Calu3 (cell line): ENCODE data around the gene PPFIBP1. TPM values are rescaled to one million over a fixed set of nuclear protein-coding genes. Genes with fewer than 3 reads are reported as not detected.

ENCODE experiments used
- BruUV-seq: library from RNA; stranded (reverse); fragments of 400-500 nt; replicated peaks from 2 replicates; lab custom pipeline; 2021; lab: Mats Ljungman, UMichigan
- CTCF ChIA-PET: fragments of 300-600 bp; sonication (Branson Sonifier 250); formaldehyde crosslinking; loops from one replicate; lab custom pipeline; 2022; ENCODE audit warnings: antibody characterized with exemption; lab: Charles Lee
- DNase-seq: peaks from one replicate; pipeline ENCODE4 v3.0.0; 2022
- H3K27ac Mint-ChIP-seq: one replicate; pipeline ENCODE4 v1.8.0; 2022; ENCODE audit warnings: mixed read lengths; ENCODE audit not compliant: unreplicated experiment
- H3K27me3 Mint-ChIP-seq: one replicate; pipeline ENCODE4 v1.8.0; 2022; ENCODE audit warnings: mixed read lengths; ENCODE audit not compliant: unreplicated experiment
- H3K36me3 Mint-ChIP-seq: one replicate; pipeline ENCODE4 v1.8.0; 2022; ENCODE audit warnings: mild to moderate bottlenecking, moderate library complexity, mixed read lengths; ENCODE audit not compliant: insufficient read depth, unreplicated experiment
- H3K4me1 Mint-ChIP-seq: one replicate; pipeline ENCODE4 v1.8.0; 2022; ENCODE audit warnings: mild to moderate bottlenecking, low read depth, mixed read lengths; ENCODE audit not compliant: unreplicated experiment
- H3K4me3 Mint-ChIP-seq: one replicate; pipeline ENCODE4 v1.8.0; 2022; ENCODE audit warnings: mild to moderate bottlenecking, low read depth, moderate library complexity, mixed read lengths; ENCODE audit not compliant: unreplicated experiment
- H3K9me3 Mint-ChIP-seq: one replicate; pipeline ENCODE4 v1.8.0; 2022; ENCODE audit warnings: low read depth, mixed read lengths; ENCODE audit not compliant: unreplicated experiment
- intact Hi-C: fragments of 100-400 bp; cut with micrococcal nuclease; formaldehyde crosslinking; loops from one replicate; pipeline ENCODE4 v1.10.0; 2022; ENCODE audit not compliant: unreplicated experiment
- total RNA-seq: library from RNA; stranded (reverse); gene quantifications from 2 replicates; pipeline ENCODE4 v1.2.3, GENCODE V29; 2022
- TF ChIP-seq, protein P1 (sequence below): fragments of 200-600 bp; IDR thresholded peaks from one replicate; pipeline ENCODE4 v1.8.0; 2022; ENCODE audit warnings: antibody characterized with exemption; ENCODE audit not compliant: unreplicated experiment

Gene PPFIBP1
- total RNA-seq, 1 experiment from 2014 or later = 58.7 TPM

DNA sequence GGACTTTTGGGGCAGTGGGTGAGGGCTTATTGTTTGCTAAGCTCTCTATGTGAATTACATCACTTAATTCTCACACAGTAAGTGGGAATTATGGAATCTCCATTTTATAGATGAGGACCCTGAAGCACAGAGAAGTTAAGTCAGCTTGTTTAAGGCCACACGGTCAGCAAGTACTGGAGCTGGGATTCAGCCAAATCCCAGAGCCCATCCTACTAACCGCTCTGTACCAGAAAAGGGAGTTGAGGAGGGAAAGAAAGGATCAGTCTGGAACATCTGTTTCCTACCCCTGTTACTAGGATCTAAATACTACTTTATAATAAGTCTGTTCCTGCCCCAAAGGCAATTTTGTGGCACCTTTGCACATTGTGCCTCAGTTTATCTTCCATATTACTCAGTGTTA, 42.6 kb downstream of the PPFIBP1 start:
- H3K27me3 Mint-ChIP-seq = no peaks in the 10 kb centered on the region
- H3K9me3 Mint-ChIP-seq = no peaks in the 10 kb centered on the region
- no peak for DNase-seq
- no peak overlapping the region for H3K4me3 Mint-ChIP-seq
- H3K27ac Mint-ChIP-seq = no peak overlapping the region
- TF ChIP-seq, protein P1, sequence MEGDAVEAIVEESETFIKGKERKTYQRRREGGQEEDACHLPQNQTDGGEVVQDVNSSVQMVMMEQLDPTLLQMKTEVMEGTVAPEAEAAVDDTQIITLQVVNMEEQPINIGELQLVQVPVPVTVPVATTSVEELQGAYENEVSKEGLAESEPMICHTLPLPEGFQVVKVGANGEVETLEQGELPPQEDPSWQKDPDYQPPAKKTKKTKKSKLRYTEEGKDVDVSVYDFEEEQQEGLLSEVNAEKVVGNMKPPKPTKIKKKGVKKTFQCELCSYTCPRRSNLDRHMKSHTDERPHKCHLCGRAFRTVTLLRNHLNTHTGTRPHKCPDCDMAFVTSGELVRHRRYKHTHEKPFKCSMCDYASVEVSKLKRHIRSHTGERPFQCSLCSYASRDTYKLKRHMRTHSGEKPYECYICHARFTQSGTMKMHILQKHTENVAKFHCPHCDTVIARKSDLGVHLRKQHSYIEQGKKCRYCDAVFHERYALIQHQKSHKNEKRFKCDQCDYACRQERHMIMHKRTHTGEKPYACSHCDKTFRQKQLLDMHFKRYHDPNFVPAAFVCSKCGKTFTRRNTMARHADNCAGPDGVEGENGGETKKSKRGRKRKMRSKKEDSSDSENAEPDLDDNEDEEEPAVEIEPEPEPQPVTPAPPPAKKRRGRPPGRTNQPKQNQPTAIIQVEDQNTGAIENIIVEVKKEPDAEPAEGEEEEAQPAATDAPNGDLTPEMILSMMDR = no peak
- peaks cover 7% of the 10 kb centered on the region for H3K4me1 Mint-ChIP-seq
- intact Hi-C loops = no loop called here
- no TSS peak for BruUV-seq
- CTCF ChIA-PET = no interaction called here
- no peaks in the 10 kb centered on the region for H3K36me3 Mint-ChIP-seq

- Mint-ChIP-seq H3K27ac (no peak overlapping the region), H3K36me3 (no peaks in the 10 kb centered on the region)
These were observed 47.5 kb downstream of the PPFIBP1 start for GRCh38 chr12:27571463-27571862.

GRCh38 chr12:27572486-27573255, 48.7 kb downstream of the PPFIBP1 start:
- TF ChIP-seq, protein P1 = no peak
- intact Hi-C loops = no loop called here
- peaks cover 11% of the 10 kb centered on the region for H3K4me1 Mint-ChIP-seq

More at GRCh38 chr12:27571463-27571862, 47.5 kb downstream of the PPFIBP1 start:
- no TSS peak for BruUV-seq
- Mint-ChIP-seq H3K27me3 (no peaks in the 10 kb centered on the region), H3K9me3 (no peaks in the 10 kb centered on the region), H3K4me3 (no peak overlapping the region), H3K4me1 (peaks cover 10% of the 10 kb centered on the region)
- DNase-seq = no peak
- CTCF ChIA-PET = no interaction called here
- intact Hi-C loops = no loop called here
- TF ChIP-seq, protein P1 = no peak

GRCh38 chr12:27573972-27574371, 50.0 kb downstream of the PPFIBP1 start:
- CTCF ChIA-PET = interaction anchor here (1.0 kb wide), 1 partner anchor 50 kb away, joined by 3 read pairs; the partner anchor contains the start of gene PPFIBP1
- Mint-ChIP-seq H3K4me1 (peaks cover 11% of the 10 kb centered on the region), H3K36me3 (no peaks in the 10 kb centered on the region), H3K27me3 (no peaks in the 10 kb centered on the region), H3K27ac (no peak overlapping the region), H3K4me3 (no peak overlapping the region), H3K9me3 (no peaks in the 10 kb centered on the region)
- TF ChIP-seq, protein P1 = no peak
- no peak for DNase-seq
- BruUV-seq = no TSS peak
- intact Hi-C loops = no loop called here

More at GRCh38 chr12:27572486-27573255, 48.7 kb downstream of the PPFIBP1 start:
- H3K4me3 Mint-ChIP-seq = no peak overlapping the region
- BruUV-seq = no TSS peak
- H3K9me3 Mint-ChIP-seq = no peaks in the 10 kb centered on the region
- no peaks in the 10 kb centered on the region for H3K36me3 Mint-ChIP-seq
- CTCF ChIA-PET = no interaction called here
- no peaks in the 10 kb centered on the region for H3K27me3 Mint-ChIP-seq
- no peak for DNase-seq
- H3K27ac Mint-ChIP-seq = no peak overlapping the region
